Measurements from ENCODE around the gene DLG1.

- no peak for TF ChIP-seq CTCF (IDR thresholded peaks at IDR 0.05)
- no peak for TF ChIP-seq POLR2A (IDR thresholded peaks at IDR 0.05)
- TF ChIP-seq POLR2AphosphoS5 (IDR thresholded peaks at IDR 0.05), result no peak
These were observed 292.0 kb downstream of the DLG1 start for GRCh38 chr3:197006446-197006845.
